GM12878 (cell line): ENCODE measurements around the gene GOSR2. TPM values are rescaled to one million over a fixed set of nuclear protein-coding genes. Genes with fewer than 3 reads are reported as not detected.

Experiments used
- ATAC-seq: fragments of 200-7000 bp; cut with Tn5 transposase; 3 replicates; pipeline ENCODE4 v1.9.1; 2020; ENCODE audit warnings: mild to moderate bottlenecking, moderate library complexity
- BruUV-seq: library from RNA; stranded (reverse); fragments of 400-500 nt; replicated peaks from 2 replicates; lab custom pipeline; 2021; lab: Mats Ljungman, UMichigan
- CTCF ChIA-PET: fragments of 300-600 bp; sonication (Branson Sonifier 250); formaldehyde crosslinking; extraction: SDS; loops from one replicate; lab custom pipeline; 2021; ENCODE audit warnings: inconsistent platforms; lab: Yijun Ruan, JAX
- POLR2A ChIA-PET: fragments of 350-600 bp; formaldehyde crosslinking; extraction: SDS; loops from one replicate; lab custom pipeline; 2021; ENCODE audit warnings: inconsistent platforms; lab: Charles Lee
- RAD21 ChIA-PET: fragments of 300-600 bp; sonication (Branson Sonifier 250); formaldehyde crosslinking; loops from one replicate; lab custom pipeline; 2023; ENCODE audit warnings: antibody characterized with exemption; ENCODE audit not compliant: unreplicated experiment; lab: Charles Lee
- SMC1A ChIA-PET: fragments of 300-600 bp; sonication (Branson Sonifier 250); formaldehyde crosslinking; loops from one replicate; lab custom pipeline; 2023; ENCODE audit not compliant: unreplicated experiment, uncharacterized antibody; lab: Charles Lee
- DNase-seq: peaks from one replicate; pipeline ENCODE4 v3.0.0-alpha.2; 2011; ENCODE audit warnings: low read depth, low spot score
- FAIRE-seq: peaks from 3 replicates; lab custom pipeline; 2011; peaks lifted over from hg19 to GRCh38; lab: Jason Lieb, UNC
- H2AFZ ChIP-seq: 2 replicates; pipeline ENCODE4 v1.6.0; 2011; ENCODE audit warnings: low read depth, low read length, control low read depth; ENCODE audit not compliant: control insufficient read depth
- H3K27ac ChIP-seq: 2 replicates; pipeline ENCODE4 v1.5.1; 2011; ENCODE audit warnings: control low read depth; ENCODE audit not compliant: control insufficient read depth, insufficient read depth
- H3K27me3 ChIP-seq, 2 experiments: replicated peaks in 1 of 2; 2 replicates each; pipeline versions ENCODE4 v1.6.0 to v1.6.1; 2011; ENCODE audit warnings: low read length in 1 of 2; ENCODE audit not compliant: control insufficient read depth in 2 of 2, insufficient read depth in 2 of 2
- H3K36me3 ChIP-seq, 2 experiments: 2 replicates each; pipeline ENCODE4 v1.5.1; 2011; ENCODE audit warnings: low read length in 1 of 2; ENCODE audit not compliant: control insufficient read depth in 2 of 2, insufficient read depth in 2 of 2
- H3K4me1 ChIP-seq: 2 replicates; pipeline ENCODE4 v1.6.1; 2011; ENCODE audit warnings: mild to moderate bottlenecking, low read length, moderate library complexity, mixed read lengths; ENCODE audit not compliant: control insufficient read depth, insufficient read depth
- H3K4me2 ChIP-seq: 2 replicates; pipeline ENCODE4 v1.6.0; 2011; ENCODE audit warnings: control low read depth; ENCODE audit not compliant: control insufficient read depth, insufficient read depth
- H3K4me3 ChIP-seq: fragments of 200-600 bp; sonication (generic); 2 replicates; pipeline ENCODE4 v1.5.1; 2016
- H3K79me2 ChIP-seq: 2 replicates; pipeline ENCODE4 v1.6.0; 2011; ENCODE audit warnings: low read length; ENCODE audit not compliant: control insufficient read depth, insufficient read depth
- H3K9ac ChIP-seq: 2 replicates; pipeline ENCODE4 v1.8.0; 2011; ENCODE audit warnings: low read length, control low read depth, mixed read lengths; ENCODE audit not compliant: control insufficient read depth, insufficient read depth
- H3K9me3 ChIP-seq: replicated peaks from 3 replicates; pipeline ENCODE4 v1.5.1; 2011; ENCODE audit warnings: mild to moderate bottlenecking, low read length; ENCODE audit not compliant: control insufficient read depth, insufficient read depth
- H4K20me1 ChIP-seq: 2 replicates; pipeline ENCODE4 v1.6.0; 2011; ENCODE audit not compliant: control insufficient read depth, insufficient read depth
- ATF7 ChIP-seq: fragments of 450-650 bp; IDR thresholded peaks from 2 replicates; pipeline ENCODE4 v1.6.1; 2016; ENCODE audit warnings: low read depth, mild to moderate bottlenecking
- CHD2 ChIP-seq: IDR thresholded peaks from 2 replicates; pipeline ENCODE4 v1.6.1; 2011; ENCODE audit warnings: low read depth, low read length, improper control_type of control experiment, borderline replicate concordance
- CHD4 ChIP-seq: fragments of 200-600 bp; sonication (generic); IDR thresholded peaks from 2 replicates; pipeline ENCODE4 v1.6.1; 2016; ENCODE audit warnings: mild to moderate bottlenecking
- CREM ChIP-seq: IDR thresholded peaks from 2 replicates; pipeline ENCODE4 v1.6.1; 2014; ENCODE audit warnings: antibody characterized with exemption, low read depth
- HDAC2 ChIP-seq: fragments of 200-600 bp; sonication (generic); IDR thresholded peaks from 2 replicates; pipeline ENCODE4 v1.6.1; 2017
- IKZF2 ChIP-seq, 2 experiments: fragments of 450-650 bp; IDR thresholded peaks; 2 replicates each; pipeline ENCODE4 v1.6.1; 2017; ENCODE audit warnings: mild to moderate bottlenecking in 2 of 2, moderate library complexity in 2 of 2
- JUND ChIP-seq: IDR thresholded peaks from 2 replicates; pipeline ENCODE4 v1.6.1; 2012; ENCODE audit warnings: low read depth, mild to moderate bottlenecking, low read length, improper control_type of control experiment, moderate library complexity
- KAT2A ChIP-seq: conservative IDR thresholded peaks from 2 replicates; pipeline ENCODE4 v1.6.1; 2011; ENCODE audit warnings: low read depth, low read length; ENCODE audit not compliant: control insufficient read depth
- MXI1 ChIP-seq: fragments of 150-350 bp; IDR thresholded peaks from 2 replicates; pipeline ENCODE4 v1.6.1; 2011; ENCODE audit warnings: low read depth, mild to moderate bottlenecking, inconsistent platforms, low read length, improper control_type of control experiment
- POLR2AphosphoS2 ChIP-seq: IDR thresholded peaks from 2 replicates; pipeline ENCODE4 v1.6.1; 2011; ENCODE audit warnings: low read depth, mild to moderate bottlenecking, low read length, improper control_type of control experiment, moderate library complexity
- PRDM15 ChIP-seq: fragments of 450-650 bp; formaldehyde crosslinking; IDR thresholded peaks from 2 replicates; pipeline ENCODE4 v1.4.0; 2020; ENCODE audit warnings: mild to moderate bottlenecking, moderate library complexity
- RCOR1 ChIP-seq: conservative IDR thresholded peaks from 2 replicates; pipeline ENCODE4 v1.6.1; 2012; ENCODE audit warnings: low read depth, low read length, improper control_type of control experiment
- SREBF1 ChIP-seq: IDR thresholded peaks from 2 replicates; pipeline ENCODE4 v1.6.1; 2012; ENCODE audit warnings: mild to moderate bottlenecking, low read length
- USF2 ChIP-seq: IDR thresholded peaks from 2 replicates; pipeline ENCODE4 v1.6.1; 2011; ENCODE audit warnings: low read depth, low read length, improper control_type of control experiment, borderline replicate concordance
- YY1 ChIP-seq: IDR thresholded peaks from 2 replicates; pipeline ENCODE4 v1.6.1; 2011; ENCODE audit warnings: low read depth, mild to moderate bottlenecking, low read length
- ZBTB40 ChIP-seq: fragments of 450-650 bp; IDR thresholded peaks from 2 replicates; pipeline ENCODE4 v1.6.1; 2016; ENCODE audit warnings: mild to moderate bottlenecking, moderate library complexity, borderline replicate concordance
- WGBS: methylation state at CpG from one replicate; pipeline ENCODE4 v1.1.6; 2016; ENCODE audit warnings: low lambda C conversion rate; ENCODE audit not compliant: insufficient replicate concordance, insufficient coverage; ENCODE audit errors: missing lambda C conversion rate; 5-methylcytosine and 5-hydroxymethylcytosine counted together
- in situ Hi-C: fragments of 300-500 bp; cut with MboI; formaldehyde crosslinking; loops from 9 replicates; pipeline ENCODE4 v1.14.3; 2018; ENCODE audit warnings: mixed read lengths
- intact Hi-C: fragments of 100-400 bp; cut with micrococcal nuclease; formaldehyde crosslinking; loops from one replicate; pipeline ENCODE4 v1.14.2; 2022; ENCODE audit not compliant: unreplicated experiment
- polyA plus RNA-seq, 11 experiments: library from polyadenylated mRNA; depleted of rRNA in 4 of 11; unstranded in 6 of 11; stranded (reverse) in 5 of 11; fragments of >200 nt; fragmentation: Nextera tagmentation in 4 of 11; fragmentation: Illumina TruSeq in 1 of 11; extraction: Ambion mirVana in 4 of 11; extraction: Trizol in 1 of 11; gene quantifications; 1 replicate in 1 of 11; 2 replicates in 10 of 11; pipeline versions ENCODE4 v1.2.1 to v1.2.3, GENCODE V29; 2011 to 2016; ENCODE audit warnings: inconsistent platforms in 2 of 11, missing spikeins in 2 of 11, low read depth in 1 of 11
- total RNA-seq, 4 experiments: library from RNA; depleted of rRNA in 3 of 4; stranded (reverse); fragments of >200 nt in 3 of 4; fragmentation: Illumina TruSeq in 1 of 4; extraction: Trizol in 1 of 4; gene quantifications; 2 replicates each; pipeline versions ENCODE4 v1.2.1 to v1.2.3, GENCODE V29; 2013 to 2021

Gene GOSR2
- total and polyA plus RNA-seq, 10 of the 15 experiments (the other 5 are each of a cell fraction or from before 2014, with no cell fraction given) = 30.1 to 64.5 (median 47.0) TPM

GRCh38 chr17:46989637-46990431 lies 66.9 kb downstream of the GOSR2 start:
- H3K9me3 ChIP-seq = no peaks in the 10 kb centered on the region
- H4K20me1 ChIP-seq = no peaks in the 10 kb centered on the region
- intact Hi-C loops = no loop called here
- BruUV-seq = no TSS peak
- no peak overlapping the region for H3K27ac ChIP-seq
- FAIRE-seq = no peak
- H3K4me2 ChIP-seq = no peak overlapping the region
- peak; percentile 83 for ATAC-seq
- no peaks in the 10 kb centered on the region; the same call in 1 of the 2 replicates for H3K4me1 ChIP-seq
- ChIA-PET RAD21 (no interaction called here), POLR2A (no interaction called here), CTCF (no interaction called here), SMC1A (interaction anchor here (1.5 kb wide), 1 partner anchor 11 kb away, joined by 4 read pairs; no protein-coding TSS in a partner anchor)
- H3K4me3 ChIP-seq = no peak overlapping the region
- H3K36me3 ChIP-seq = no peaks in the 10 kb centered on the region
- DNase-seq = no peak
- in situ Hi-C loops = no loop called here
- H3K9ac ChIP-seq = no peak overlapping the region
- no peak overlapping the region for H2AFZ ChIP-seq
- WGBS = 8% methylated on average over 11 of the region's 11 CpGs
- no peaks in the 10 kb centered on the region; a peak in 1 of 4 replicates for H3K27me3 ChIP-seq
- H3K79me2 ChIP-seq = no peaks in the 10 kb centered on the region
- TF ChIP-seq RCOR1 (no peak), USF2 (no peak), POLR2AphosphoS2 (no peak), JUND (peak; percentile 40; the same call in 1 of the 2 replicates), SREBF1 (no peak), PRDM15 (no peak), CHD4 (no peak), HDAC2 (no peak), IKZF2 (IDR thresholded peaks at IDR 0.05) (peak in 1 of 2 experiments; percentile 35; a peak in 1 of 4 replicates), ATF7 (no peak), CREM (no peak), KAT2A (no peak), CHD2 (no peak), ZBTB40 (no peak), MXI1 (no peak), YY1 (no peak)
